K562 (cell line): Measurements from ENCODE around the gene HSPB7. TPM values are rescaled to one million over a fixed set of nuclear protein-coding genes. Genes with fewer than 3 reads are reported as not detected.

ENCODE experiments used
- ATAC-seq: fragments of 200-7000 bp; cut with Tn5 transposase; 3 replicates; pipeline ENCODE4 v1.9.1; 2020; ENCODE audit warnings: moderate library complexity
- BruUV-seq: library from RNA; stranded (reverse); fragments of 400-500 nt; replicated peaks from 2 replicates; lab custom pipeline; 2021; lab: Mats Ljungman, UMichigan
- CTCF ChIA-PET: fragments of 300-600 bp; formaldehyde crosslinking; extraction: SDS; loops from one replicate; lab custom pipeline; 2021; ENCODE audit warnings: low intra/inter-chr PET ratio; lab: Yijun Ruan, JAX
- POLR2A ChIA-PET: fragments of 300-600, 350-650 bp; sonication (Branson Sonifier 250); formaldehyde crosslinking; extraction: SDS; loops from one replicate; lab custom pipeline; 2021; ENCODE audit warnings: antibody characterized with exemption, inconsistent platforms; lab: Yijun Ruan, JAX
- DNase-seq, 4 experiments: peaks; one replicate each; pipeline versions ENCODE4 v3.0.0 to v3.0.0-alpha.2; 2011 to 2018; ENCODE audit warnings: low spot score in 3 of 4, mixed read lengths in 3 of 4; ENCODE audit errors: extremely low read depth in 1 of 4
- FAIRE-seq: peaks from 2 replicates; lab custom pipeline; 2011; peaks lifted over from hg19 to GRCh38; lab: Jason Lieb, UNC
- H2AFZ ChIP-seq: 2 replicates; pipeline ENCODE4 v1.6.0; 2011; ENCODE audit warnings: low read depth, low read length, control low read depth, inconsistent platforms
- H3K27ac ChIP-seq: fragments of 200-600 bp; 3 replicates; pipeline ENCODE4 v1.8.0; 2011; ENCODE audit warnings: low read depth, mild to moderate bottlenecking, control low read depth, inconsistent platforms, low read length, moderate library complexity, mixed read lengths; ENCODE audit errors: extremely low read depth
- H3K27me3 ChIP-seq, 2 experiments: fragments of 300-600 bp in 1 of 2; 2 replicates in 1 of 2; 3 replicates in 1 of 2; pipeline versions ENCODE4 v1.6.0 to v1.8.0; 2011; ENCODE audit warnings: inconsistent platforms in 2 of 2, low read length in 2 of 2, mild to moderate bottlenecking in 1 of 2, mixed read lengths in 1 of 2, moderate library complexity in 1 of 2; ENCODE audit not compliant: control insufficient read depth in 2 of 2, insufficient read depth in 2 of 2
- H3K36me3 ChIP-seq: fragments of 300-600 bp; 3 replicates; pipeline ENCODE4 v1.8.0; 2011; ENCODE audit warnings: mild to moderate bottlenecking, low read length, inconsistent platforms; ENCODE audit not compliant: control insufficient read depth, insufficient read depth
- H3K4me1 ChIP-seq, 2 experiments: fragments of 200-600 bp in 1 of 2; replicated peaks in 1 of 2; 2 replicates in 1 of 2; 3 replicates in 1 of 2; pipeline versions ENCODE4 v1.5.1 to v1.8.0; 2011; ENCODE audit warnings: inconsistent platforms in 2 of 2, low read length in 2 of 2, mild to moderate bottlenecking in 1 of 2, mixed read lengths in 1 of 2, moderate library complexity in 1 of 2; ENCODE audit not compliant: control insufficient read depth in 2 of 2, insufficient read depth in 2 of 2
- H3K4me2 ChIP-seq: 2 replicates; pipeline ENCODE4 v1.6.1; 2011; ENCODE audit warnings: low read length, control low read depth, inconsistent platforms, mixed read lengths; ENCODE audit not compliant: insufficient read depth
- H3K4me3 ChIP-seq: fragments of 200-600 bp; sonication (generic), shearing (Covaris generic); 2 replicates; pipeline ENCODE4 v1.5.1; 2016; ENCODE audit warnings: control low read depth, inconsistent platforms
- H3K79me2 ChIP-seq: fragments of 200-600 bp; 3 replicates; pipeline ENCODE4 v1.8.0; 2011; ENCODE audit warnings: low read length, inconsistent platforms; ENCODE audit not compliant: control insufficient read depth, insufficient read depth
- H3K9ac ChIP-seq, 2 experiments: 2 replicates each; pipeline versions ENCODE4 v1.6.0 to v1.6.1; 2011; ENCODE audit warnings: low read depth in 2 of 2, low read length in 2 of 2, control low read depth in 1 of 2, inconsistent platforms in 1 of 2, mild to moderate bottlenecking in 1 of 2, mixed read lengths in 1 of 2; ENCODE audit not compliant: insufficient read depth in 1 of 2
- H3K9me1 ChIP-seq: one replicate; pipeline ENCODE4 v1.6.0; 2011; ENCODE audit warnings: inconsistent platforms, mild to moderate bottlenecking, low read length, moderate library complexity; ENCODE audit not compliant: control insufficient read depth, insufficient read depth
- H3K9me3 ChIP-seq: replicated peaks from 2 replicates; pipeline ENCODE4 v1.5.1; 2011; ENCODE audit warnings: low read depth, low read length, inconsistent platforms; ENCODE audit not compliant: control insufficient read depth, insufficient read depth
- H4K20me1 ChIP-seq: replicated peaks from 2 replicates; pipeline ENCODE4 v1.6.1; 2011; ENCODE audit warnings: low read length, inconsistent platforms, mixed read lengths; ENCODE audit not compliant: control insufficient read depth, insufficient read depth
- EGR1 ChIP-seq: fragments of 450-650 bp; conservative IDR thresholded peaks from 2 replicates; pipeline ENCODE4 v1.6.1; 2017; ENCODE audit warnings: mild to moderate bottlenecking
- ILK ChIP-seq: fragments of 450-650 bp; IDR thresholded peaks from 2 replicates; pipeline ENCODE4 v1.6.1; 2016; ENCODE audit warnings: missing genetic modification characterization, low read depth, mild to moderate bottlenecking, missing compliant biosample characterization, moderate library complexity, borderline replicate concordance
- IRF2 ChIP-seq: sonication (generic); formaldehyde crosslinking; IDR thresholded peaks from 2 replicates; pipeline ENCODE4 v1.8.1; 2022; ENCODE audit warnings: mild to moderate bottlenecking, missing genetic modification reagents
- NR2C1 ChIP-seq, 2 experiments: fragments of 450-650 bp; IDR thresholded peaks; 2 replicates each; pipeline ENCODE4 v1.6.1; 2017; ENCODE audit warnings: mild to moderate bottlenecking in 2 of 2, antibody characterized with exemption in 1 of 2, inconsistent platforms in 1 of 2, missing compliant biosample characterization in 1 of 2, missing genetic modification characterization in 1 of 2
- NR2C2 ChIP-seq, 2 experiments: fragments of 200-800 bp in 1 of 2; sonication (Bioruptor generic) in 1 of 2; sonication (generic) in 1 of 2; formaldehyde crosslinking in 1 of 2; IDR thresholded peaks; 2 replicates each; pipeline versions ENCODE4 v1.6.1 to v1.8.0; 2016 to 2022; ENCODE audit warnings: mild to moderate bottlenecking in 1 of 2, missing compliant biosample characterization in 1 of 2, missing genetic modification characterization in 1 of 2, missing genetic modification reagents in 1 of 2
- YY1 ChIP-seq, 3 experiments: IDR thresholded peaks; 2 replicates each; pipeline ENCODE4 v1.6.1; 2011; ENCODE audit warnings: low read length in 2 of 3, mild to moderate bottlenecking in 2 of 3, moderate library complexity in 2 of 3, borderline replicate concordance in 1 of 3, control low read depth in 1 of 3, low read depth in 1 of 3; ENCODE audit not compliant: insufficient read depth in 3 of 3, insufficient replicate concordance in 2 of 3, control insufficient read depth in 1 of 3, insufficient read length in 1 of 3; ENCODE audit errors: extremely low read depth in 1 of 3
- ZBTB7A ChIP-seq: IDR thresholded peaks from 2 replicates; pipeline ENCODE4 v1.6.1; 2011; ENCODE audit warnings: low read depth, mild to moderate bottlenecking, low read length, moderate library complexity, borderline replicate concordance; ENCODE audit not compliant: control insufficient read depth
- ZKSCAN8 ChIP-seq: fragments of 200-800 bp; sonication (Bioruptor generic); IDR thresholded peaks from 2 replicates; pipeline ENCODE4 v1.6.1; 2016; ENCODE audit warnings: missing genetic modification characterization, missing compliant biosample characterization
- ZNF717 ChIP-seq: fragments of 250-450 bp; sonication (Bioruptor Pico); IDR thresholded peaks from 2 replicates; pipeline ENCODE4 v1.5.0; 2021
- WGBS: fragments of 100-300 bp; shearing (Covaris generic); methylation state at CpG from one replicate; pipeline ENCODE4 v1.1.6; 2016; ENCODE audit warnings: low coverage, mixed read lengths; ENCODE audit not compliant: insufficient coverage; ENCODE audit errors: missing lambda C conversion rate; 5-methylcytosine and 5-hydroxymethylcytosine counted together
- in situ Hi-C: fragments of 300-500 bp; cut with MboI; formaldehyde crosslinking; loops from 4 replicates; pipeline ENCODE4 v1.15.0; 2018; ENCODE audit warnings: inconsistent platforms, mixed read lengths
- intact Hi-C: fragments of 100-400 bp; cut with micrococcal nuclease; formaldehyde crosslinking; loops from 2 replicates; pipeline ENCODE4 v1.14.2; 2022
- polyA plus RNA-seq, 8 experiments: library from polyadenylated mRNA; depleted of rRNA in 4 of 8; stranded (reverse) in 5 of 8; unstranded in 3 of 8; fragments of >200 nt; fragmentation: Nextera tagmentation in 2 of 8; fragmentation: Illumina TruSeq in 1 of 8; extraction: Ambion mirVana in 2 of 8; extraction: Trizol in 1 of 8; gene quantifications; 2 replicates each; pipeline versions ENCODE4 v1.2.1 to v1.2.3, GENCODE V29; 2011 to 2014; ENCODE audit warnings: inconsistent platforms in 1 of 8, missing spikeins in 1 of 8
- total RNA-seq, 7 experiments: library from RNA; depleted of rRNA in 6 of 7; stranded (reverse); fragments of >200 nt in 6 of 7; fragmentation: Illumina TruSeq in 2 of 7; extraction: Trizol in 2 of 7; gene quantifications; 2 replicates each; pipeline versions ENCODE4 v1.2.1 to v1.2.3, GENCODE V29; 2011 to 2021; ENCODE audit warnings: low replicate concordance in 1 of 7
- TF ChIP-seq, protein P1 (sequence below), 2 experiments: fragments of 250-450 bp in 1 of 2; fragments of 450-650 bp in 1 of 2; sonication (Bioruptor Pico) in 1 of 2; IDR thresholded peaks; 2 replicates each; pipeline versions ENCODE4 v1.6.1 to v1.8.0; 2016 to 2021; ENCODE audit warnings: mild to moderate bottlenecking in 2 of 2, moderate library complexity in 2 of 2, missing compliant biosample characterization in 1 of 2, missing genetic modification characterization in 1 of 2

Gene HSPB7
- total and polyA plus RNA-seq, 9 of the 15 experiments (the other 6 are each of a cell fraction or from before 2014, with no cell fraction given): 0.05 to 0.19 (median 0.07) TPM; not detected in 6

DNA sequence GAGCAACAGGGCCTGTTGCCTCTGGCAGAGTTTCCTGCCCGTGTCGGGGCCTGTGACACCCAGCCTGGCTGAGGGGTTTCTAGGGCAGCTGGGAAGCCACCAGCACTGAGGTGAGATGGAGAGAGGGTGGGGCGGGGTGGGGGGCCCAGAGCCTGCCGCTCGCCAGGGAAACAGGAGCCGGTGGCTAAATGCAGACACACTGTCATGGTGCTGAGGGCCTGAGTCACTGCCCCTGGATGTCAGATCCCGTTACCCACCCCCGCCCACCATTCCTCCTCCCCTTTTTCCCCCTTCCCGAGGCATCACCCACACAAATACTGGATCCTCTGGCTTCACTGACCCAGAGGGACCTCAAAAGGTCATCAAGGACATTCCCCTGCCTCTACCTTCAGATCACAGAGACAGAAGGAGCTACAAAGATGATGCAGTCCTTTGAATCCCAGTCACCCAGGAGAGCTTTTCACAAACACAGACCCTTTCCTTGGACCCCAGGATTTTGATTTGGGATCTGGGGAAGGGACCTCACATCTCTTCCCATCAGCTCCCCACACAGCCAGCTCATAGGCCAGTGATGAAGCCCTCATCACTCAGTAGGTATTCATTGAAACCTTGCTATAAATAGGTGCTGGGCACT lies 1.9 kb upstream of the HSPB7 start:
- in situ Hi-C loops (loop anchor here (10.0 kb wide), 1 partner anchor 45 kb away; no protein-coding TSS in a partner anchor), intact Hi-C loops (no loop called here)
- Histone ChIP-seq H4K20me1 (no peaks in the 10 kb centered on the region), H3K27me3 (peaks cover 7 to 33% of the 10 kb centered on the region in 2 experiments; a peak in 3 of 5 replicates), H2AFZ (no peak overlapping the region), H3K9me1 (no peaks in the 10 kb centered on the region), H3K4me1 (peaks cover 6 to 58% of the 10 kb centered on the region in 2 experiments), H3K36me3 (no peaks in the 10 kb centered on the region), H3K4me2 (no peak overlapping the region), H3K79me2 (no peaks in the 10 kb centered on the region), H3K9me3 (no peaks in the 10 kb centered on the region), H3K27ac (no peak overlapping the region), H3K4me3 (no peak overlapping the region), H3K9ac (peak overlapping the region in 1 of 2 experiments; percentile 65; a peak in 2 of 4 replicates)
- no peak; the same call in 1 of the 2 replicates for TF ChIP-seq NR2C1 (IDR thresholded peaks at IDR 0.05)
- peak; percentile 73 for TF ChIP-seq NR2C1 (tag; IDR thresholded peaks at IDR 0.05)
- TF ChIP-seq ZBTB7A: peak; percentile 29; the same call in 1 of the 2 replicates
- TF ChIP-seq IRF2: no peak
- TF ChIP-seq, protein P1, sequence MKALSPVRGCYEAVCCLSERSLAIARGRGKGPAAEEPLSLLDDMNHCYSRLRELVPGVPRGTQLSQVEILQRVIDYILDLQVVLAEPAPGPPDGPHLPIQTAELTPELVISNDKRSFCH (CRISPR knock-in tag; IDR thresholded peaks at IDR 0.05): no peak
- TF ChIP-seq, protein P1 (tag; IDR thresholded peaks at IDR 0.05): peak; percentile 75; the same call in 1 of the 2 replicates
- TF ChIP-seq YY1 (IDR thresholded peaks at IDR 0.05; ENCODE audit: borderline replicate concordance in 1 of 3, control insufficient read depth in 1 of 3, extremely low read depth in 1 of 3, insufficient read depth in 3 of 3, insufficient read length in 1 of 3, insufficient replicate concordance in 2 of 3, low read depth in 1 of 3, low read length in 2 of 3): no peak
- TF ChIP-seq ZKSCAN8 (CRISPR knock-in tag): no peak
- TF ChIP-seq EGR1: peak; percentile 81
- TF ChIP-seq ILK (tag): no peak
- TF ChIP-seq NR2C2 (CRISPR knock-in tag; IDR thresholded peaks at IDR 0.05): no peak
- peak; percentile 48; the same call in 1 of the 2 replicates for TF ChIP-seq NR2C2 (tag; IDR thresholded peaks at IDR 0.05)
- TF ChIP-seq ZNF717 (CRISPR knock-in tag): no peak
- WGBS: 37% methylated on average over 4 of the region's 9 CpGs
- ATAC-seq (no peak), DNase-seq (no peak), FAIRE-seq (peak; percentile 67)
- ChIA-PET CTCF (no interaction called here), POLR2A (interaction anchor here (0.6 to 1.2 kb wide), 2 partner anchors 15 to 38 kb away, joined by 3 read pairs; no protein-coding TSS in a partner anchor)
- no TSS peak for BruUV-seq
